Stimulated activated memory B cell treated with anti-CD40 and anti-IgM and Interleukin-4, amounts not matched to agents 10 μg/mL and 1 μg/mL and 100 μg/mL, for 72 hours (primary cell): ENCODE measurements around the gene ARIH2.
A peak's percentile ranks its signal among the peaks of the same experiment; 100 is the strongest.

ENCODE experiments used
- ATAC-seq: fragments of 150-1000 bp; cut with Tn5 transposase; 2 replicates; pipeline ENCODE4 v1.10.0; 2021
- H3K27ac Mint-ChIP-seq: one replicate; pipeline ENCODE4 v1.8.0; 2022; ENCODE audit warnings: mild to moderate bottlenecking, mixed read lengths
- H3K27me3 Mint-ChIP-seq: one replicate; pipeline ENCODE4 v1.8.0; 2022; ENCODE audit warnings: mixed read lengths
- H3K36me3 Mint-ChIP-seq: one replicate; pipeline ENCODE4 v1.8.0; 2022; ENCODE audit warnings: mixed read lengths
- H3K4me1 Mint-ChIP-seq: one replicate; pipeline ENCODE4 v1.8.0; 2022; ENCODE audit warnings: mixed read lengths
- H3K4me3 Mint-ChIP-seq: one replicate; pipeline ENCODE4 v1.8.0; 2022; ENCODE audit warnings: mild to moderate bottlenecking, moderate library complexity, mixed read lengths
- H3K9me3 Mint-ChIP-seq: one replicate; pipeline ENCODE4 v1.8.0; 2022; ENCODE audit warnings: mixed read lengths

Gene ARIH2

DNA sequence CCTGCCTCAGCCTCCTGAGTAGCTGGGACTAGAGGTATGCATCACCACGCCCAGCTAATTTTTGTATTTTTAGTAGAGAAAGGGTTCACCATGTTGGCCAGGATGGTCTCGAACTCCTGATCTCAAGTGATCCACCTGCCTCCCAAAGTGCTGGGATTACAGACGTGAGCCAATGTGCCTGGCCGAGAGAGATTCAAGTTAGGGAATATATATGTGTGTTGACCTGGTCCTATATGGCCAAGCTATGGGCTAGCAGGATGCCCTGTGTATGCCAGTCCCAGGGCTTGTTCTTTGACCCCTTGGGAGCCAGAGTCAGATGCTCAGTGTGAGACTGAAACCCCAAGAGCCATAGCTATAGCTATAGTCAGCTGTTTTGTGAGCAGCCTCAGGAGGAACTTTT lies 105.1 kb downstream of the ARIH2 start:
- peaks cover 83% of the 10 kb centered on the region for H3K4me1 Mint-ChIP-seq
- H3K27me3 Mint-ChIP-seq, result no peaks in the 10 kb centered on the region
- H3K4me3 Mint-ChIP-seq, result peak overlapping the region; percentile 88
- no peak for ATAC-seq
- H3K36me3 Mint-ChIP-seq, result peaks cover 65% of the 10 kb centered on the region
- H3K9me3 Mint-ChIP-seq, result no peaks in the 10 kb centered on the region
- H3K27ac Mint-ChIP-seq, result peak overlapping the region; percentile 96

DNA sequence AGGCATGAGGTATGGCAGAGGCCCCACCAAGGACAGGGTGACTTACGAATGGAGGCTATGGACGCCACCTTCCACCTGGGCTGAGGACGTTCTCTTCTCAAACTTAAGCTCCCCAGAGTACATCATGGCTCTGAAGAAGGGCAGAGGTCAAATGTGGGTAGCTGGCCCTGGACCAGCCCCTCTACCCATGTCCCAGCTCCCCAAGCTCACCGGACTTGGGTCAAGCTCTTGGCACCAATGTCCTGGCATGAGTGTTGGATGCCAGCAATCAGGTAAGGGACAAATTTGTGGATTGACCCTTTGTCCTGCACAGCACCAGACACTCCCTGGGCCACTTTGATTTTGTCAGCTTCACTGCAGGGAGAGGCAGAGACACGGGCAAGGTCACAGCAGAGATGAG lies 105.8 kb downstream of the ARIH2 start:
- no peak for ATAC-seq
- Mint-ChIP-seq H3K4me3 (no peak overlapping the region), H3K27me3 (no peaks in the 10 kb centered on the region), H3K4me1 (peaks cover 84% of the 10 kb centered on the region), H3K27ac (peak overlapping the region; percentile 96), H3K36me3 (peaks cover 65% of the 10 kb centered on the region), H3K9me3 (no peaks in the 10 kb centered on the region)

- H3K36me3 Mint-ChIP-seq, result peaks cover 65% of the 10 kb centered on the region
- peaks cover 82% of the 10 kb centered on the region for H3K4me1 Mint-ChIP-seq
- H3K4me3 Mint-ChIP-seq, result peak overlapping the region; percentile 42
These were observed 106.6 kb downstream of the ARIH2 start for GRCh38 chr3:49025005-49025792.

DNA sequence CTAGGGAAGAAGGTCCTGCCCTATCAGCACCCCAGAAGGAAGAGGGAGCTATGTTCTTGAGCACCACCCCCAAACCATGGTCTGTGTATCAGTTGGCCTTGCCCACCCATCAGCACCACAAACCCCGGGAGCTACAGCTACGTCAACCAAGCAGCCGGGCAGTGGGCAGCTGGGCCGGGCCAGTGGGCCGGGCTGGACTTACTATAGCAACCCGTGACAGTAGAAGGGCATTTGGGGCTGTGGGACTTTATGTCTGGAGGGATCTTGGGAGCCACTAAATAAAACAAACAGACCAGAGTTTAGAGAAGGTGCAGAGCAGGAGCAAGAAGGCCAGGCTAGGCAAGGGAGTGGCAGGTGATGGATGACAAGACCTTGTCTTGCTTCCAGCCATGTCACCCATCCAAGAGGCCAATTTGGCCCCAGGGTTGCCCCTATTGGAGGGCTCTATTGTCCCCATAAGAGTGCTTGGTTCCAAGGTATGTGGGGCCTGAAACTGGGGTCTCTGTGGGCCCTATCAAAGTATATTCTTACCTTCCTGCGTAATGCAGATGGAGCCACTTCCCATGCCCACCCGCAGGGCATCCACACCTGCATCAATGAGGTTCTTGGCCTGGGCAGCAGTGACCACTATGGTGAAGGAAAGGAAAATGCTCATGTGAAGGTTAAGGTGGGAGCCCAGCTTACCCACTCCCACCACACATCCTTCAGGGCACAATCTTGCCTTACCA lies 107.3 kb downstream of the ARIH2 start:
- Mint-ChIP-seq H3K27me3 (no peaks in the 10 kb centered on the region), H3K4me1 (peaks cover 77% of the 10 kb centered on the region)

More at GRCh38 chr3:49025005-49025792, 106.6 kb downstream of the ARIH2 start:
- Mint-ChIP-seq H3K27me3 (no peaks in the 10 kb centered on the region), H3K9me3 (no peaks in the 10 kb centered on the region), H3K27ac (peak overlapping the region; percentile 96)
- ATAC-seq, result peak; percentile 51

GRCh38 chr3:49026536-49026935 lies 107.9 kb downstream of the ARIH2 start:
- H3K4me3 Mint-ChIP-seq, result peak overlapping the region; percentile 13
- H3K36me3 Mint-ChIP-seq, result peaks cover 74% of the 10 kb centered on the region
- no peaks in the 10 kb centered on the region for H3K9me3 Mint-ChIP-seq
- H3K4me1 Mint-ChIP-seq, result peaks cover 77% of the 10 kb centered on the region
- H3K27me3 Mint-ChIP-seq, result no peaks in the 10 kb centered on the region
- peak overlapping the region; percentile 96 for H3K27ac Mint-ChIP-seq
- no peak for ATAC-seq

More for the DNA sequence above, 107.3 kb downstream of the ARIH2 start:
- Mint-ChIP-seq H3K36me3 (peaks cover 68% of the 10 kb centered on the region), H3K4me3 (peak overlapping the region; percentile 42), H3K27ac (peak overlapping the region; percentile 96), H3K9me3 (no peaks in the 10 kb centered on the region)
- no peak for ATAC-seq

- H3K9me3 Mint-ChIP-seq, result no peaks in the 10 kb centered on the region
- peak overlapping the region; percentile 96 for H3K27ac Mint-ChIP-seq
- no peak for ATAC-seq
- H3K4me3 Mint-ChIP-seq, result peak overlapping the region; percentile 92
- peaks cover 78% of the 10 kb centered on the region for H3K36me3 Mint-ChIP-seq
- H3K4me1 Mint-ChIP-seq, result peaks cover 73% of the 10 kb centered on the region
- no peaks in the 10 kb centered on the region for H3K27me3 Mint-ChIP-seq
These were observed 109.0 kb downstream of the ARIH2 start for GRCh38 chr3:49027634-49028033.

GRCh38 chr3:49028298-49028672 lies 109.6 kb downstream of the ARIH2 start:
- Mint-ChIP-seq H3K4me1 (peaks cover 66% of the 10 kb centered on the region), H3K36me3 (peaks cover 71% of the 10 kb centered on the region), H3K4me3 (peak overlapping the region; percentile 92), H3K27ac (peak overlapping the region; percentile 96), H3K9me3 (no peaks in the 10 kb centered on the region), H3K27me3 (no peaks in the 10 kb centered on the region)
- no peak for ATAC-seq

DNA sequence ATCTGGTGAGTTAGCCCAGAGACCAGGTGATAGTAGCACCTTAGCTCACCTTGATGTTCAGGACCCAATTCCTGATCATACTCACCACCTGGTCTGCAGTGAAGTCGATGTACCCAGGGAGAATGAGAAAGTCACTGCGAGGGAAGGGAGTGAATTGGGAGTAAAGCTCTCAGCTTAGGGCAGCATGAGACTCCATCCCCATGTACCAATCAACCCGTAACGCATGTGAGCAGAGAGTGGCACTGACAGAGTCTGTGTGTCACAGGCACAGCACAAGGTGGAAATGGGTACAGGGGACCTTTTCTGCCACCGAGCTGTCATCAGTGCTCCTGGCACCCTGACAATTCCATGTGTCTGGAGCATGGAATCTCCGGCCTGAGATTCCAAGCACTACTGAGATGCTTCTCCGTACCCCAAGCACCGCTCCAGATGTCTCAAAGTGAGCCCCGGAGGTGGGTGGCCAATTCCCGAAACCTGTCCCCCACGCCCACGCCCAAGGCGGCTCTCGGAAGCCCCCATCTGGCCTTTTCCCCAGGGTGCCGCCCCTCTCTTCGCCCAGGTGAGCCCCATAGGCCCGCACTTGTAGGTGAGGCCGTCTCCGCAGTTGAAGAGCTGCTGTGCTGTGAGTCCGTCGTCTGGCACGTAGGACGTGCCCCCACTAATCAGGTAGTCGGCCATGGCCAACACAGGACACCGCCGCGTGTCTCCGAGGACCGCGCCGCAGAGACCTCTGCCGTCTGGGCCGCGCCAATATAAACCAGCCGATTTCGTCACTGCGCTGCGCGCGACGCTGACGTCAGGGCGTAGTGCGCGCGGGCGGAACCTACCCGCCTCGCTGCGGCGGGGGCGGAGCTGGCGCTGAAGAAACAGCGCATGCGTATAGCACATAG lies 110.3 kb downstream of the ARIH2 start, which contains the start of gene IMPDH2:
TSS of gene IMPDH2 (minus strand) at position 726 of the 890 bp plus-strand sequence. CDS start at position 678, 48 bp downstream.
- Mint-ChIP-seq H3K9me3 (no peaks in the 10 kb centered on the region), H3K27ac (peak within 1 kb of the TSS; percentile 96), H3K4me3 (peak within 1 kb of the TSS; percentile 92), H3K36me3 (peaks cover 65% of the 10 kb centered on the region), H3K4me1 (peaks cover 60% of the 10 kb centered on the region), H3K27me3 (no peaks in the 10 kb centered on the region)
- ATAC-seq, result peak; percentile 94

- Mint-ChIP-seq H3K27me3 (no peaks in the 10 kb centered on the region), H3K27ac (peak overlapping the region; percentile 96), H3K36me3 (peaks cover 59% of the 10 kb centered on the region), H3K9me3 (no peaks in the 10 kb centered on the region), H3K4me3 (peak overlapping the region; percentile 92), H3K4me1 (peaks cover 54% of the 10 kb centered on the region)
- ATAC-seq, result no peak
These were observed 110.9 kb downstream of the ARIH2 start for GRCh38 chr3:49029563-49029884.

GRCh38 chr3:49030321-49030720 lies 111.7 kb downstream of the ARIH2 start:
- Mint-ChIP-seq H3K4me1 (peaks cover 46% of the 10 kb centered on the region), H3K9me3 (no peaks in the 10 kb centered on the region), H3K36me3 (peaks cover 59% of the 10 kb centered on the region), H3K27ac (peak overlapping the region; percentile 47), H3K4me3 (no peak overlapping the region), H3K27me3 (no peaks in the 10 kb centered on the region)
- no peak for ATAC-seq

DNA sequence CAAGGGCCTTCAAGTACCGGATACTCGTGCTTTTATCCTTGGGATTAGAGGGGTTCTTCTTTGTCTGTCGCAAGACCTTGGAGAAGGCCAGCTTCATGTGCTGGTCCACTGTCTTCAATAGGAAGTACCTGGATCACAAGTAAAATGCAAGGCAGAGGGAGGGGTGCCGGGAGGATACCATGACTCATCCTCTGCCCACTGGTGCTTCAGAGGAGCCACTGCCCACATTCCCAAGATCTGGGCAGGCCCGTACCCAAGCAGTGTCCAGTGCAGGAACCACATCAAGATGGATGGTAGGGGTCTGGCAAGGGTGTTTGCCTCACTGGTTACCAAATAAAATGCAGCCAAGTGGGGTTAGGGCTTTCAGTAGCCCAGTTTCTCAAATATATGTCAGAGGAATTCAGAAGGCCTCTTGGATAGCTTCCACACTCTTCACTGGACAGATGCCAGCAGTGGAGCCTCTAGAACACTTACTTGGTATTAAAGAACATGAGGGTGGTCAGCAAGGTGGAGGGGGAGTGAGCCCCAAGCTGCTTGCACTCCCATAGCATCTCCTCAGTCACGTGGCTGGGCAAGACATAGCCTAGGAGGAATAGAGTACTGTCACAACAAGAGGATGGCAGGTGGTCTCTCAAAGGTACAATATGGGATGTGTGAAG lies 114.1 kb downstream of the ARIH2 start:
- Mint-ChIP-seq H3K27ac (no peak overlapping the region), H3K9me3 (no peaks in the 10 kb centered on the region), H3K4me3 (no peak overlapping the region), H3K36me3 (peaks cover 45% of the 10 kb centered on the region), H3K27me3 (no peaks in the 10 kb centered on the region), H3K4me1 (peaks cover 21% of the 10 kb centered on the region)
- no peak for ATAC-seq

- Mint-ChIP-seq H3K27me3 (no peaks in the 10 kb centered on the region), H3K9me3 (no peaks in the 10 kb centered on the region), H3K4me1 (peaks cover 3% of the 10 kb centered on the region), H3K36me3 (peaks cover 36% of the 10 kb centered on the region), H3K27ac (no peak overlapping the region), H3K4me3 (no peak overlapping the region)
- no peak for ATAC-seq
These were observed 116.0 kb downstream of the ARIH2 start for GRCh38 chr3:49034650-49035049.

GRCh38 chr3:49035281-49035680 lies 116.6 kb downstream of the ARIH2 start:
- peak overlapping the region; percentile 32 for H3K27ac Mint-ChIP-seq
- no peaks in the 10 kb centered on the region for H3K27me3 Mint-ChIP-seq
- no peak for ATAC-seq
- H3K9me3 Mint-ChIP-seq, result no peaks in the 10 kb centered on the region
- H3K4me3 Mint-ChIP-seq, result no peak overlapping the region
- peaks cover 36% of the 10 kb centered on the region for H3K36me3 Mint-ChIP-seq
- H3K4me1 Mint-ChIP-seq, result no peaks in the 10 kb centered on the region
